Activated T-helper 2 cell treated with anti-CD3 and anti-CD28 coated beads, Interferon-gamma antibody, Interleukin-2, Interleukin-4, amounts not matched to agents 10 μg/mL and 5 μg/mL and 100 μg/mL, durations not matched to agents 14 hours and 24 hours and 36 hours (primary cell): ENCODE results near the gene ZNF683. TPM values are rescaled to one million over a fixed set of nuclear protein-coding genes. Genes with fewer than 3 reads are reported as not detected.
"Not testable (repeated sequence)": the region's sequence is repeated elsewhere in the genome, so short reads cannot be mapped to it uniquely, and the experiment has no call there.

Source experiments
- DNase-seq: peaks from one replicate; pipeline ENCODE4 v3.0.0; 2021; ENCODE audit warnings: low spot score
- H3K27ac Mint-ChIP-seq: one replicate; pipeline ENCODE4 v1.8.0; 2021; ENCODE audit warnings: mixed read lengths
- H3K27me3 Mint-ChIP-seq: one replicate; pipeline ENCODE4 v1.8.0; 2021; ENCODE audit warnings: low read depth, mixed read lengths
- H3K36me3 Mint-ChIP-seq: one replicate; pipeline ENCODE4 v1.8.0; 2021; ENCODE audit warnings: low read depth, mixed read lengths
- H3K4me1 Mint-ChIP-seq: one replicate; pipeline ENCODE4 v1.8.0; 2021; ENCODE audit warnings: low read depth, mixed read lengths
- H3K4me3 Mint-ChIP-seq: one replicate; pipeline ENCODE4 v1.8.0; 2021; ENCODE audit warnings: low read depth, mild to moderate bottlenecking, moderate library complexity, mixed read lengths
- H3K9me3 Mint-ChIP-seq: one replicate; pipeline ENCODE4 v1.8.0; 2021; ENCODE audit warnings: mixed read lengths
- intact Hi-C: fragments of 100-400 bp; cut with micrococcal nuclease; formaldehyde crosslinking; loops from one replicate; pipeline ENCODE4 v1.15.1; 2023
- total RNA-seq: library from RNA; stranded (reverse); gene quantifications from 2 replicates; pipeline ENCODE4 v1.2.3, GENCODE V29; 2022

Gene ZNF683
- total RNA-seq, result not detected in 2 replicates

- Mint-ChIP-seq H3K4me1 (peaks cover 56% of the 10 kb centered on the region), H3K27ac (peak within 1 kb of the TSS; percentile 48), H3K4me3 (peak within 1 kb of the TSS; percentile 17)
- intact Hi-C loops, H3K27me3 Mint-ChIP-seq, H3K9me3 Mint-ChIP-seq, DNase-seq, H3K36me3 Mint-ChIP-seq: not testable (repeated sequence)
These were observed at the start of gene ZNF683 for GRCh38 chr1:26372611-26373010. ZNF683 (minus strand) TSS chr1:26372750; CDS start chr1:26368571, 4,179 bp downstream.

- Mint-ChIP-seq H3K27ac (no peak overlapping the region), H3K27me3 (peaks cover 43% of the 10 kb centered on the region), H3K36me3 (no peaks in the 10 kb centered on the region), H3K9me3 (no peaks in the 10 kb centered on the region), H3K4me3 (no peak overlapping the region), H3K4me1 (no peaks in the 10 kb centered on the region)
- no peak for DNase-seq
- intact Hi-C loops, result no loop called here
These were observed 46.9 kb upstream of the ZNF683 start for GRCh38 chr1:26419494-26419893.

GRCh38 chr1:26418865-26419349 lies 46.4 kb upstream of the ZNF683 start:
- Mint-ChIP-seq H3K36me3 (no peaks in the 10 kb centered on the region), H3K27ac (no peak overlapping the region), H3K4me1 (no peaks in the 10 kb centered on the region), H3K4me3 (no peak overlapping the region), H3K27me3 (peaks cover 49% of the 10 kb centered on the region), H3K9me3 (no peaks in the 10 kb centered on the region)
- DNase-seq, result no peak
- intact Hi-C loops, result no loop called here

DNA sequence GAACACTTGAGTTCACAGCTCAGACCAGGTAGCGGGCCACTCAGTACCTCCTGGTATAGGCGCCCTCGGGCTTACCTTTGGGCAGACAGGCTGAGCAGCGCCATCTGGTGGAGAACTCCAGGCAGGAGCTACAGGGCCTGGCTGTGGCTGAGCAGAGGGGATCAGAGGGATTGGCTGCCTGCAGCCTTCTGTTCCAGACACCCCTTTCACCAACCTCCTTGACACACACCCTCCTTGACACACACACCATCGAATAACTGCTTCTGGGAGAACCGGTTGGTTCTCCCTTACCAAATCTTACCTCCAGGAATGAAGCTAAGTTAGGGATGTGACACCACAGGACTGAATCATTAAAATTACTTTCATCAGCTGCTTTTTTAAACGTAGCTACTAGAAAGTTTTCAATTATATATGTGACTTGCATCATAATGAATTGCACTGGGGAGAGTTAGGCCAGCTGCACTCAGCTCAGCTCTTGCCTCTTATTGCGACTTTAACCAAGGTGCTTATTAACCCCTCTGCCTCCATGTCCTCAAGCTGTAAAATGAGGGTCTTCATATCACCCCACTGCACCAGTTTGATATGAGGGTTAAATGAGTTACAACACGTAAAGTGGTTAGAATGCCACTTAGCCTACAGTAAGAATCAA lies 44.7 kb upstream of the ZNF683 start:
- no peaks in the 10 kb centered on the region for H3K36me3 Mint-ChIP-seq
- peaks cover 61% of the 10 kb centered on the region for H3K27me3 Mint-ChIP-seq
- peak; percentile 75 for DNase-seq
- H3K9me3 Mint-ChIP-seq, result no peaks in the 10 kb centered on the region
- H3K27ac Mint-ChIP-seq, result no peak overlapping the region
- no peaks in the 10 kb centered on the region for H3K4me1 Mint-ChIP-seq
- intact Hi-C loops, result no loop called here
- no peak overlapping the region for H3K4me3 Mint-ChIP-seq

- intact Hi-C loops, result no loop called here
- no peak overlapping the region for H3K27ac Mint-ChIP-seq
- H3K4me1 Mint-ChIP-seq, result peaks cover 15% of the 10 kb centered on the region
- H3K36me3 Mint-ChIP-seq, result no peaks in the 10 kb centered on the region
- H3K27me3 Mint-ChIP-seq, result peaks cover 68% of the 10 kb centered on the region
- DNase-seq, result no peak
- H3K9me3 Mint-ChIP-seq, result no peaks in the 10 kb centered on the region
- H3K4me3 Mint-ChIP-seq, result no peak overlapping the region
These were observed 40.5 kb upstream of the ZNF683 start for GRCh38 chr1:26413031-26413430.

DNA sequence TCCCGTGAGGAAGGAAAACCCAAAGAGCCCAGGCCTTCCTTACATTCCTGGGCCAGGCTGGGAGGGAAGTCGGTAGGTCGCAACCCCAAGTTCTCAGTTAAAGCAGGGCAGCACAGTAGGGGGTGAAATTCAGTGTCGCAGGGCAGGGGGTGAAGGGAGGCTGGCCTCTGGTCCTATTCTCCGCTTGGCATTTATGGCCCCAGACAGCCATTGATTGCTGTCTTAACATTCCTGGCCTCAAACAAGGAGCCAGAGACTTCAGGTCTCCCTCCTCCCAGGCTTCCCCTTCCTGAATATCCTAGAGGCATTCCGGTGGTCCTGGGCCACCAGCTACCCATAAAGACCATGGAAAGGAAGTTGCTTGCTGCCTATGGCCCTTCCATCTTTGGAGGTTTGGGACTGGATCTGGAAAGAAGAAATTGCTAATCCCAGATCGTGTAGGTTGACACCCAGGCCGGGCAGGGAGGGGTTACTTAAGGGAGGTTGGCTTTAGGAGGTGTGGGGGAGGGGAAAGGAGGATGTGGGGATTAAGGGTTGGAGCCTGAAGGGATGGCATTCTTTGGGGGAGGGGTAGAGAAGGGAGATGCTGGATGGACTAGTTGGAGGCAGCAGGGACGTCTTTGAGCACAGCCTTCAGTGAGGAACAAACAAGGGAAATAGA lies 39.8 kb upstream of the ZNF683 start:
- no peak for DNase-seq
- Mint-ChIP-seq H3K27ac (no peak overlapping the region), H3K36me3 (no peaks in the 10 kb centered on the region), H3K9me3 (no peaks in the 10 kb centered on the region), H3K4me1 (peaks cover 15% of the 10 kb centered on the region), H3K4me3 (no peak overlapping the region), H3K27me3 (peaks cover 68% of the 10 kb centered on the region)
- intact Hi-C loops, result no loop called here

DNA sequence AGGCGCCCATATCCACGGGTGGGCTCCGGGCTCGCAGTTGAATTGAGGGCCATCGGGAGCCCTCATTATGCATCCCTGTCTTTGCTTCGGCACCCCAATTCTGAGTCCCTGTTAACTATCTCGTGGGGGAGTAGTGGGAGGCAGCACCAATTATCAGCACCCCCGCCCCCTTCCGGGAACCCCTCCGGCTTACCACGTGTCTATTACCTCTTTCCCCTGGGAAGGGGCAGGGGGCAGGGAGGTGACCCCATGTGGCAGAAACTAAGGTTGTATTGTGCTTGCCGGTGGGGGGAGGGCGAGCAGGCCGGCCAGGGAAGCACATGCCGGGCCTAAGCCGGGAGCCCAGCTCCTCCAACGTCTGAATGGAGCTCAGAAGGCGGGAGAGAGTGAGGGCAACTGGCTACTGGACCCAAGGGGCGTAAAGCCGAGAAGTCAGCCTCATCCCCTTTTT lies 39.1 kb upstream of the ZNF683 start:
- no peak overlapping the region for H3K4me3 Mint-ChIP-seq
- no peaks in the 10 kb centered on the region for H3K36me3 Mint-ChIP-seq
- no peak for DNase-seq
- H3K27me3 Mint-ChIP-seq, result peaks cover 68% of the 10 kb centered on the region
- H3K9me3 Mint-ChIP-seq, result no peaks in the 10 kb centered on the region
- no peak overlapping the region for H3K27ac Mint-ChIP-seq
- intact Hi-C loops, result no loop called here
- H3K4me1 Mint-ChIP-seq, result peaks cover 15% of the 10 kb centered on the region

- Mint-ChIP-seq H3K9me3 (no peaks in the 10 kb centered on the region), H3K36me3 (no peaks in the 10 kb centered on the region), H3K4me1 (peaks cover 15% of the 10 kb centered on the region), H3K4me3 (no peak within 1 kb of the TSS), H3K27me3 (peaks cover 68% of the 10 kb centered on the region), H3K27ac (no peak within 1 kb of the TSS)
- intact Hi-C loops, result no loop called here
- DNase-seq, result no peak
These were observed 38.4 kb upstream of the ZNF683 start, which contains the start of gene LIN28A for GRCh38 chr1:26410706-26411623. LIN28A (plus strand) TSS chr1:26410817; CDS start chr1:26410892, 75 bp downstream.

GRCh38 chr1:26409191-26409807 lies 36.7 kb upstream of the ZNF683 start:
- Mint-ChIP-seq H3K36me3 (no peaks in the 10 kb centered on the region), H3K9me3 (no peaks in the 10 kb centered on the region), H3K4me1 (peaks cover 15% of the 10 kb centered on the region), H3K27ac (no peak overlapping the region), H3K27me3 (peaks cover 57% of the 10 kb centered on the region), H3K4me3 (no peak overlapping the region)
- intact Hi-C loops, result loop anchor here (10.0 kb wide), 1 partner anchor 364 kb away; the partner anchor contains the start of gene SLC30A2
- no peak for DNase-seq

- peak; percentile 70 for DNase-seq
- H3K9me3 Mint-ChIP-seq, result no peaks in the 10 kb centered on the region
- no peaks in the 10 kb centered on the region for H3K36me3 Mint-ChIP-seq
- H3K4me1 Mint-ChIP-seq, result peaks cover 15% of the 10 kb centered on the region
- peaks cover 55% of the 10 kb centered on the region for H3K27me3 Mint-ChIP-seq
- no peak overlapping the region for H3K4me3 Mint-ChIP-seq
- no peak overlapping the region for H3K27ac Mint-ChIP-seq
- intact Hi-C loops, result loop anchor here (10.0 kb wide), 1 partner anchor 364 kb away; the partner anchor contains the start of gene SLC30A2
These were observed 36.1 kb upstream of the ZNF683 start for GRCh38 chr1:26408604-26409003.

DNA sequence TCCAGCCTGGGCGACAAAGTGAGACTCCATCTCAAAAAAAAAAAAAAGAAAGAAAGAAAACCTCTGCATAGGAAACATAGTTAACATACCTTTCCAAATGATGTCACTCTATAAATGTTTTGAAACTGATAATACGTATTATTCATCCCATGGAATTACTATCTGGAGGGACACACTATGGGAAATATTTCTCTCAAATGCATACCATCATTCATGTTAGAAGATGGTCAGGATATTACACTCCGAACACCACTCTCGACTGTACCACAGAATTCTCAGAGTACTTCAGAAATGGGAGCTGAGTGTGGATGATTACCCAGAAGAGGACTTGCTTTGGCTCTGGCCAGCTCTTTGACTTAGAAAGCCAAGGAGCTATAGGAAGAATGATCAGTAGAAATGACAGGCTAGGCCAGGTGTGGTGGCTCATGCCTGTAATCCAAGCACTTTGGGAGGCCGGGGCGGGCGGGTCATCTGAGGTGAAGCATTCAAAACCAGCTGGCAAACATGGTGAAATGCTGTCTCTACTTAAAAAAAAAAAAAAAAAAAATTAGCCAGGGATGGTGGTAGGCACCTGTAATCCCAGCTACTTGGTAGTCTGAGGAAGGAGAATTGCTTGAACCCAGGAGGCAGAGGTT lies 32.8 kb upstream of the ZNF683 start:
- H3K27me3 Mint-ChIP-seq, result peaks cover 36% of the 10 kb centered on the region
- H3K4me1 Mint-ChIP-seq, result peaks cover 15% of the 10 kb centered on the region
- intact Hi-C loops, result loop anchor here (10.0 kb wide), 1 partner anchor 361 kb away; the partner anchor contains the start of gene SLC30A2
- no peaks in the 10 kb centered on the region for H3K36me3 Mint-ChIP-seq
- no peaks in the 10 kb centered on the region for H3K9me3 Mint-ChIP-seq
- no peak for DNase-seq
- no peak overlapping the region for H3K27ac Mint-ChIP-seq
- no peak overlapping the region for H3K4me3 Mint-ChIP-seq

DNA sequence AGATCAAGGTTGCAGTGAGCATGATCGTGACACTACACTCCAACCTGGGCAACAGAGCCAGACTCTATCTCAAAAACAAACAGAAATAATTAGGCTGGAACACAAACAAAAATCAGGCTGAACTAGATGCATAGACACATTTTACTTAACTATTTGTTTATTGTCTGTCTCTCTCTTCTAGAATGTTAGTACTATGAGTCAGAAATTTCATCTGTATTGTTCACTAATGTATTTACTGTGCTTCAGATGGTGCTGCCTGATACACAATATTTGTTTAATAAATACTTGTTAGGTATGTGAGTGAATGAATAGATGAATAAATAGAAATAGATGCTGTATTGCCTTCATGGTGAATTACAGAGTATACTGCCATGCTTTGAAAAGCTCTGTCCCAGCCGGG lies 32.1 kb upstream of the ZNF683 start:
- no peak overlapping the region for H3K4me3 Mint-ChIP-seq
- intact Hi-C loops, result loop anchor here (10.0 kb wide), 1 partner anchor 360 kb away; the partner anchor contains the start of gene SLC30A2
- no peak overlapping the region for H3K27ac Mint-ChIP-seq
- H3K27me3 Mint-ChIP-seq, result peaks cover 33% of the 10 kb centered on the region
- no peaks in the 10 kb centered on the region for H3K9me3 Mint-ChIP-seq
- H3K36me3 Mint-ChIP-seq, result no peaks in the 10 kb centered on the region
- H3K4me1 Mint-ChIP-seq, result peaks cover 13% of the 10 kb centered on the region
- DNase-seq, result no peak
